PC-9 (cell line): Measurements from ENCODE around the gene UBE4A.

Experiments used
- CTCF ChIP-seq: fragments of 200-600 bp; sonication (generic); conservative IDR thresholded peaks from 2 replicates; pipeline ENCODE4 v1.6.1; 2017; ENCODE audit warnings: mixed run types, antibody characterized with exemption, mild to moderate bottlenecking, moderate library complexity
- EZH2 ChIP-seq: fragments of 200-600 bp; sonication (generic); IDR thresholded peaks from 2 replicates; pipeline ENCODE4 v1.8.0; 2017; ENCODE audit warnings: antibody characterized with exemption, low read depth

- TF ChIP-seq EZH2 (no peak), CTCF (no peak)
Measured at GRCh38 chr11:118441770-118442275, 82.4 kb downstream of the UBE4A start.
